ENCODE measurements around the gene CSTPP1.

Gene CSTPP1

DNA sequence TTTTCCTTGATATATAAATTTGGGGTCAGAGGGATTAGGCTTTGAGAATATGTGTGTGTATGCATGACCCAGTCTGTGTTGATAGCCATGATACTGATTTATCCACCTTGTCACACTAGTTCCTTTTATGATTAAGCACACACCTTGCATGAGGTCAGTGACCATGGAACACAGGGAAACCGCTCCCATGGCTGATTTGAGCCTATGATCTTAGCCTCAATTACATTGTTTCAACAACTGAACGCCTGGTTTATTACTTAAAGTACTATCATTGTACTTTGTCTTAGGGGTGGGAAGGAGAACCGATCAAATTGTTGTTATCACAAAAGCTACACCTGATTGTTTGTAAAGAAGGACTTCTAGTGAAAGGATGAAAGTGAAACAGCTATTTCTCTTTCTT is 169.4 kb downstream of the CSTPP1 start:
- H3K4me1 Mint-ChIP-seq = peaks cover 54% of the 10 kb centered on the region
- no peaks in the 10 kb centered on the region for H3K9me3 Mint-ChIP-seq
- no peaks in the 10 kb centered on the region for H3K27me3 Mint-ChIP-seq (ENCODE audit: low read depth)
- no peaks in the 10 kb centered on the region for H3K36me3 Mint-ChIP-seq (ENCODE audit: low read depth)
- TF ChIP-seq, protein P1, sequence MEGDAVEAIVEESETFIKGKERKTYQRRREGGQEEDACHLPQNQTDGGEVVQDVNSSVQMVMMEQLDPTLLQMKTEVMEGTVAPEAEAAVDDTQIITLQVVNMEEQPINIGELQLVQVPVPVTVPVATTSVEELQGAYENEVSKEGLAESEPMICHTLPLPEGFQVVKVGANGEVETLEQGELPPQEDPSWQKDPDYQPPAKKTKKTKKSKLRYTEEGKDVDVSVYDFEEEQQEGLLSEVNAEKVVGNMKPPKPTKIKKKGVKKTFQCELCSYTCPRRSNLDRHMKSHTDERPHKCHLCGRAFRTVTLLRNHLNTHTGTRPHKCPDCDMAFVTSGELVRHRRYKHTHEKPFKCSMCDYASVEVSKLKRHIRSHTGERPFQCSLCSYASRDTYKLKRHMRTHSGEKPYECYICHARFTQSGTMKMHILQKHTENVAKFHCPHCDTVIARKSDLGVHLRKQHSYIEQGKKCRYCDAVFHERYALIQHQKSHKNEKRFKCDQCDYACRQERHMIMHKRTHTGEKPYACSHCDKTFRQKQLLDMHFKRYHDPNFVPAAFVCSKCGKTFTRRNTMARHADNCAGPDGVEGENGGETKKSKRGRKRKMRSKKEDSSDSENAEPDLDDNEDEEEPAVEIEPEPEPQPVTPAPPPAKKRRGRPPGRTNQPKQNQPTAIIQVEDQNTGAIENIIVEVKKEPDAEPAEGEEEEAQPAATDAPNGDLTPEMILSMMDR (IDR thresholded peaks at IDR 0.05; ENCODE audit: unreplicated experiment in 3 of 3) = no peak
- peak overlapping the region in 1 of 3 experiments; percentile 9 for H3K27ac Mint-ChIP-seq
- H3K4me3 Mint-ChIP-seq = no peak overlapping the region

DNA sequence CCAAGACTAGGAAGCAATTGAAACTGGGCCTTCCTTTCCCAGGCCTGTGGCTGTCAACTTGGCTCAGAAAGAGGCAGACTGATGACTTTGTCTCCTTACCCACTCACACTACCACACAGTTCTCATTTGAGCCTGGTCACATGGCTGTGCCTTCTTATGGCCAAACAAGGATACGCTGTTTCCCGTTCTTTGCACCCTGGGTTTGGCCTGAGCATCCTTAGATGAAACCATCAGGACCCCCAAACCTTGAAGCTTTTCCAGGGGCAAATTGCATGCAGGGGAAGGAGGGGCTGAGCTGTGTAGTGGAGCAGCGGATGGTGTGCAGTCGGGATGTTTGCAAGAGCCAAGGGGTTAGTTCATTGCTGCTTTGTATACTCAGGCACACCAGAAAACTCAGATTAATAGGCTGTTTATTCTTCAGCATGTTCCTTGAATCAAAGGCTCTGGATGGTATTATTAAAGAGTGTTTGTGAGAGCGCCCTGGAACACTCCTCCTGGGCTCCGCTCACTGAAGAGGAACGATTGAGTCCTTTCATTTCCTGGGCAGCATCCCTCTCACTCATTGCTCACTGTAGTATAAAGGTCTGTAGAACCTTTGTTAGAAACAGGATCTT is 170.3 kb downstream of the CSTPP1 start:
- TF ChIP-seq, protein P1 (IDR thresholded peaks at IDR 0.05; ENCODE audit: unreplicated experiment in 3 of 3) = no peak
- Mint-ChIP-seq H3K27ac (peak overlapping the region in 2 of 3 experiments; percentile 33 to 39), H3K9me3 (no peaks in the 10 kb centered on the region), H3K4me3 (no peak overlapping the region), H3K4me1 (peaks cover 56% of the 10 kb centered on the region), H3K27me3 (ENCODE audit: low read depth) (no peaks in the 10 kb centered on the region), H3K36me3 (ENCODE audit: low read depth) (no peaks in the 10 kb centered on the region)

DNA sequence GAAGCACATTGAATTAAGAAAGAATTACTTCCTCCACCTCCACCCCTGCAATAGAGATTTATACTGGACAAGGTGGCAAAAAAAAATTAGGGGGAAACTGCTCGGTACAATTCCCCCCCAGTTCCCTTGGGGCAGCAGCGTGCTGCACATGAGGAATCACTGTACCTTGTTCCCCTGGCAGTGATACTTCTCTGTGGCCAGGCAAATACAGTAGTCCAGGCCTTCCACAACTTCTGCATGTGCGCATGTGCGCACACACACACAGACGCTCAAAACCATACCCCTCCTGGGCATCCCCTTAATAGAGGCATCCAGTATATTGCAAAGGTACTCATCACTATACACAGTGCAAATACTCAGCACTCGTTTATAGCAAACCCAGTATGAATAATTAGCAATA is 171.2 kb downstream of the CSTPP1 start:
- Mint-ChIP-seq H3K4me3 (no peak overlapping the region), H3K36me3 (ENCODE audit: low read depth) (no peaks in the 10 kb centered on the region), H3K27ac (peak overlapping the region; percentile 23 to 41 (median 39)), H3K4me1 (peaks cover 56% of the 10 kb centered on the region), H3K9me3 (no peaks in the 10 kb centered on the region), H3K27me3 (ENCODE audit: low read depth) (no peaks in the 10 kb centered on the region)
- TF ChIP-seq, protein P1 (IDR thresholded peaks at IDR 0.05; ENCODE audit: unreplicated experiment in 3 of 3) = no peak

DNA sequence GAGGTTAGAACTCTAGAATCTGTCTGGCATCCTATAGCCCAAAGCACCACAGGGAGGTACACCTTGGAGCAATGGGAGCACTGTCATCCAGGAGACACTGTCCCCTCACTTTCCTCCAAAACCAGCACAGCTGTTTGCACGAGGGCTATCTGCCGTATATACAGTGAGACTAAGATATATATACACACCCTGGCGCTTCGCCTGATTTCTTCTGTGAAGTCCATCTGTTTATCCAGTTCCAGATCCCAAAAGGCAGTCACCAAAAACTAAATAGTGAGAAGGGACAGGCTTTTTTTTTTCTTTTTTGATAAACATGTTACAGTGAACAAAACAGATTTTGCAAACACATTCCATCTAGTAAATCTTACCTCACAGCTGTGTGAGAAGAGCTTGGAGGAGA is 171.7 kb downstream of the CSTPP1 start:
- no peaks in the 10 kb centered on the region for H3K27me3 Mint-ChIP-seq (ENCODE audit: low read depth)
- H3K36me3 Mint-ChIP-seq (ENCODE audit: low read depth) = no peaks in the 10 kb centered on the region
- no peak overlapping the region for H3K4me3 Mint-ChIP-seq
- peaks cover 56% of the 10 kb centered on the region for H3K4me1 Mint-ChIP-seq
- H3K27ac Mint-ChIP-seq = peak overlapping the region in 2 of 3 experiments; percentile 23 to 41
- H3K9me3 Mint-ChIP-seq = no peaks in the 10 kb centered on the region
- TF ChIP-seq, protein P1 (IDR thresholded peaks at IDR 0.05; ENCODE audit: unreplicated experiment in 3 of 3) = no peak

DNA sequence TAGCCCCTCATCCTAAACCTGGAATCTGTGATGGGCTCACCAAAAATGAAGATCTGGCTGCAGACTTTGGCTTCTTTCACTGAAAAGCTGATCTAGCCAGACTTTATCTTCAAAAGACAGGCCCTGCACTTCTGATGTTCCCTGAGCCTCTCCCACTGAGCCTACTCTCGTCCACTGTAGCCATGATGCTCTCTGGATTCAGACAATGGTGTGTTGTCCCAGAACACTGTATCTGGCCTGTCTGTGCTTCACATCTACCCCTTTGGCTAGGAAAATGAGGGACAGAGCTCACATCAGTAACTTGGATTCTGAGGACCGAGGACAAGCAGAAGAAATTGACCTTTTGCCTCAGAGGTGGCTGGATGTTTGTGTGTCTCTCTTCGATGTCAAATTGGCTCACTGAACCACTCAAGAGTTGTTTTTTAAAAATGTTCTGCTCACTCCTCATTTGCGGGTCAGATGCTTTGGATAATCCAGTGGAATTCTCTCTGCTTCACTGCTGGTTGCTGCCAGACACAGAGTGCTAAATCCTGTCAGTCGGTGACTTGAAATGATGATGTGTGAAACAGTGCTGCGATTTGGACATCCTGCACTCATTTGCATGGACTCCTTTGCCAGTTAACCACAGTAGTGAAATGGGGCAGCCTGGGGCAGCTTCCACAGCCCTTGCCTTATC is 172.6 kb downstream of the CSTPP1 start:
- H3K4me3 Mint-ChIP-seq = no peak overlapping the region
- no peaks in the 10 kb centered on the region for H3K36me3 Mint-ChIP-seq (ENCODE audit: low read depth)
- no peaks in the 10 kb centered on the region for H3K27me3 Mint-ChIP-seq (ENCODE audit: low read depth)
- peaks cover 53% of the 10 kb centered on the region for H3K4me1 Mint-ChIP-seq
- H3K9me3 Mint-ChIP-seq = no peaks in the 10 kb centered on the region
- H3K27ac Mint-ChIP-seq = peak overlapping the region in 2 of 3 experiments; percentile 13 to 31
- TF ChIP-seq, protein P1 (IDR thresholded peaks at IDR 0.05; ENCODE audit: unreplicated experiment in 3 of 3) = no peak
